K562 (cell line): ENCODE results near the gene HECA. TPM values are rescaled to one million over a fixed set of nuclear protein-coding genes. Genes with fewer than 3 reads are reported as not detected.

Experiments
- ATAC-seq: fragments of 200-7000 bp; cut with Tn5 transposase; 3 replicates; pipeline ENCODE4 v1.9.1; 2020; ENCODE audit warnings: moderate library complexity
- BruUV-seq: library from RNA; stranded (reverse); fragments of 400-500 nt; replicated peaks from 2 replicates; lab custom pipeline; 2021; lab: Mats Ljungman, UMichigan
- CTCF ChIA-PET: fragments of 300-600 bp; formaldehyde crosslinking; extraction: SDS; loops from one replicate; lab custom pipeline; 2021; ENCODE audit warnings: low intra/inter-chr PET ratio; lab: Yijun Ruan, JAX
- POLR2A ChIA-PET: fragments of 300-600, 350-650 bp; sonication (Branson Sonifier 250); formaldehyde crosslinking; extraction: SDS; loops from one replicate; lab custom pipeline; 2021; ENCODE audit warnings: antibody characterized with exemption, inconsistent platforms; lab: Yijun Ruan, JAX
- DNase-seq, 4 experiments: peaks; one replicate each; pipeline versions ENCODE4 v3.0.0 to v3.0.0-alpha.2; 2011 to 2018; ENCODE audit warnings: low spot score in 3 of 4, mixed read lengths in 3 of 4; ENCODE audit errors: extremely low read depth in 1 of 4
- FAIRE-seq: peaks from 2 replicates; lab custom pipeline; 2011; peaks lifted over from hg19 to GRCh38; lab: Jason Lieb, UNC
- H2AFZ ChIP-seq: 2 replicates; pipeline ENCODE4 v1.6.0; 2011; ENCODE audit warnings: low read depth, low read length, control low read depth, inconsistent platforms
- H3K27ac ChIP-seq: fragments of 200-600 bp; 3 replicates; pipeline ENCODE4 v1.8.0; 2011; ENCODE audit warnings: low read depth, mild to moderate bottlenecking, control low read depth, inconsistent platforms, low read length, moderate library complexity, mixed read lengths; ENCODE audit errors: extremely low read depth
- H3K27me3 ChIP-seq, 2 experiments: fragments of 300-600 bp in 1 of 2; 2 replicates in 1 of 2; 3 replicates in 1 of 2; pipeline versions ENCODE4 v1.6.0 to v1.8.0; 2011; ENCODE audit warnings: inconsistent platforms in 2 of 2, low read length in 2 of 2, mild to moderate bottlenecking in 1 of 2, mixed read lengths in 1 of 2, moderate library complexity in 1 of 2; ENCODE audit not compliant: control insufficient read depth in 2 of 2, insufficient read depth in 2 of 2
- H3K36me3 ChIP-seq: fragments of 300-600 bp; 3 replicates; pipeline ENCODE4 v1.8.0; 2011; ENCODE audit warnings: mild to moderate bottlenecking, low read length, inconsistent platforms; ENCODE audit not compliant: control insufficient read depth, insufficient read depth
- H3K4me1 ChIP-seq, 2 experiments: fragments of 200-600 bp in 1 of 2; replicated peaks in 1 of 2; 2 replicates in 1 of 2; 3 replicates in 1 of 2; pipeline versions ENCODE4 v1.5.1 to v1.8.0; 2011; ENCODE audit warnings: inconsistent platforms in 2 of 2, low read length in 2 of 2, mild to moderate bottlenecking in 1 of 2, mixed read lengths in 1 of 2, moderate library complexity in 1 of 2; ENCODE audit not compliant: control insufficient read depth in 2 of 2, insufficient read depth in 2 of 2
- H3K4me2 ChIP-seq: 2 replicates; pipeline ENCODE4 v1.6.1; 2011; ENCODE audit warnings: low read length, control low read depth, inconsistent platforms, mixed read lengths; ENCODE audit not compliant: insufficient read depth
- H3K4me3 ChIP-seq: fragments of 200-600 bp; sonication (generic), shearing (Covaris generic); 2 replicates; pipeline ENCODE4 v1.5.1; 2016; ENCODE audit warnings: control low read depth, inconsistent platforms
- H3K79me2 ChIP-seq: fragments of 200-600 bp; 3 replicates; pipeline ENCODE4 v1.8.0; 2011; ENCODE audit warnings: low read length, inconsistent platforms; ENCODE audit not compliant: control insufficient read depth, insufficient read depth
- H3K9ac ChIP-seq, 2 experiments: 2 replicates each; pipeline versions ENCODE4 v1.6.0 to v1.6.1; 2011; ENCODE audit warnings: low read depth in 2 of 2, low read length in 2 of 2, control low read depth in 1 of 2, inconsistent platforms in 1 of 2, mild to moderate bottlenecking in 1 of 2, mixed read lengths in 1 of 2; ENCODE audit not compliant: insufficient read depth in 1 of 2
- H3K9me1 ChIP-seq: one replicate; pipeline ENCODE4 v1.6.0; 2011; ENCODE audit warnings: inconsistent platforms, mild to moderate bottlenecking, low read length, moderate library complexity; ENCODE audit not compliant: control insufficient read depth, insufficient read depth
- H3K9me3 ChIP-seq: replicated peaks from 2 replicates; pipeline ENCODE4 v1.5.1; 2011; ENCODE audit warnings: low read depth, low read length, inconsistent platforms; ENCODE audit not compliant: control insufficient read depth, insufficient read depth
- H4K20me1 ChIP-seq: replicated peaks from 2 replicates; pipeline ENCODE4 v1.6.1; 2011; ENCODE audit warnings: low read length, inconsistent platforms, mixed read lengths; ENCODE audit not compliant: control insufficient read depth, insufficient read depth
- FOXP1 ChIP-seq: sonication (generic); formaldehyde crosslinking; IDR thresholded peaks from 2 replicates; pipeline ENCODE4 v1.8.0; 2022; ENCODE audit warnings: mild to moderate bottlenecking, missing genetic modification reagents
- KDM5B ChIP-seq: fragments of 200-600 bp; sonication (generic); IDR thresholded peaks from 2 replicates; pipeline ENCODE4 v1.6.1; 2012; ENCODE audit warnings: low read depth, mild to moderate bottlenecking, moderate library complexity, low read length, control low read depth, inconsistent platforms; ENCODE audit not compliant: insufficient replicate concordance
- MTA3 ChIP-seq: fragments of 450-650 bp; formaldehyde crosslinking; IDR thresholded peaks from 2 replicates; pipeline ENCODE4 v1.6.1; 2017; ENCODE audit warnings: mild to moderate bottlenecking, borderline replicate concordance
- RAD51 ChIP-seq: fragments of 450-650 bp; IDR thresholded peaks from 2 replicates; pipeline ENCODE4 v1.7.1; 2016; ENCODE audit warnings: low read depth, mild to moderate bottlenecking, borderline replicate concordance
- TFE3 ChIP-seq: fragments of 450-650 bp; formaldehyde crosslinking; IDR thresholded peaks from 2 replicates; pipeline ENCODE4 v1.4.0; 2020; ENCODE audit warnings: mild to moderate bottlenecking, mixed read lengths
- USF2 ChIP-seq: sonication (generic); formaldehyde crosslinking; IDR thresholded peaks from 2 replicates; pipeline ENCODE4 v1.5.0; 2020; ENCODE audit warnings: missing genetic modification reagents
- XRCC5 ChIP-seq: fragments of 200-400 bp; formaldehyde crosslinking; IDR thresholded peaks from 2 replicates; pipeline ENCODE4 v1.6.1; 2017; ENCODE audit warnings: low read depth, mild to moderate bottlenecking, low read length
- ZNF124 ChIP-seq: sonication (generic); formaldehyde crosslinking; IDR thresholded peaks from 2 replicates; pipeline ENCODE4 v1.8.1; 2022; ENCODE audit warnings: missing genetic modification reagents
- WGBS: fragments of 100-300 bp; shearing (Covaris generic); methylation state at CpG from one replicate; pipeline ENCODE4 v1.1.6; 2016; ENCODE audit warnings: low coverage, mixed read lengths; ENCODE audit not compliant: insufficient coverage; ENCODE audit errors: missing lambda C conversion rate; 5-methylcytosine and 5-hydroxymethylcytosine counted together
- in situ Hi-C: fragments of 300-500 bp; cut with MboI; formaldehyde crosslinking; loops from 4 replicates; pipeline ENCODE4 v1.15.0; 2018; ENCODE audit warnings: inconsistent platforms, mixed read lengths
- intact Hi-C: fragments of 100-400 bp; cut with micrococcal nuclease; formaldehyde crosslinking; loops from 2 replicates; pipeline ENCODE4 v1.14.2; 2022
- polyA plus RNA-seq, 8 experiments: library from polyadenylated mRNA; depleted of rRNA in 4 of 8; stranded (reverse) in 5 of 8; unstranded in 3 of 8; fragments of >200 nt; fragmentation: Nextera tagmentation in 2 of 8; fragmentation: Illumina TruSeq in 1 of 8; extraction: Ambion mirVana in 2 of 8; extraction: Trizol in 1 of 8; gene quantifications; 2 replicates each; pipeline versions ENCODE4 v1.2.1 to v1.2.3, GENCODE V29; 2011 to 2014; ENCODE audit warnings: inconsistent platforms in 1 of 8, missing spikeins in 1 of 8
- total RNA-seq, 7 experiments: library from RNA; depleted of rRNA in 6 of 7; stranded (reverse); fragments of >200 nt in 6 of 7; fragmentation: Illumina TruSeq in 2 of 7; extraction: Trizol in 2 of 7; gene quantifications; 2 replicates each; pipeline versions ENCODE4 v1.2.1 to v1.2.3, GENCODE V29; 2011 to 2021; ENCODE audit warnings: low replicate concordance in 1 of 7

HECA gene
- total and polyA plus RNA-seq, 9 of the 15 experiments (the other 6 are each of a cell fraction or from before 2014, with no cell fraction given): 0.31 to 2.3 (median 1.1) TPM

DNA sequence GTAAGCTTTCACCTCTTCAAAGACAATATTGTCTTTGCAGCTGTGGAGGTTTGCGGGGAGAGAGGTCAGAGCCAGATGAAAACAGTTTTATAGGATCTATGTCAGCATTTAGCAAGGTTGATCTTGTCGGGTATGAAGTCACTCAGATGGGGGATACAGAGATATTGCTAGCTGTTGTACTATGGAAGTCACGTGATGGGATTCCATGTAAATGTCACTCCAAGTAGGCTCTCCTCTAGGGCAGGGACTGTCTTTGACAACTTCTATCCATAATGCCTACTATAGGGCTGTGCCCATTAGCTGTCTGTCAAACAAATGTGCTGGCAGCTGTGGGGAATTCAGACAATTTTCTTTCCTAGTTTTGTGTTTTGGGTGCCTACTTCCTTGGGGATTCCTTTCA lies 54.8 kb downstream of the HECA start (continued):
- peak; percentile 43; the same call in 1 of the 2 replicates for TF ChIP-seq RAD51
- TF ChIP-seq KDM5B: no peak
- TF ChIP-seq TFE3: peak; percentile 93
- TF ChIP-seq FOXP1 (CRISPR knock-in tag): no peak
- TF ChIP-seq XRCC5: no peak
- TF ChIP-seq MTA3: no peak
- TF ChIP-seq USF2 (CRISPR knock-in tag): peak; percentile 54

GRCh38 chr6:139194740-139195139 lies 59.9 kb downstream of the HECA start:
- intact Hi-C loops: no loop called here
- Histone ChIP-seq H3K4me2 (no peak overlapping the region), H3K36me3 (no peaks in the 10 kb centered on the region)
- no peak for FAIRE-seq
- no peak for TF ChIP-seq ZNF124 (CRISPR knock-in tag)
- TF ChIP-seq, all 486 proteins: peak for 0
- ATAC-seq: no peak
- POLR2A ChIA-PET: no interaction called here
- Histone ChIP-seq H3K27ac (no peak overlapping the region), H3K9ac (no peak overlapping the region), H3K4me3 (no peak overlapping the region), H4K20me1 (no peaks in the 10 kb centered on the region), H3K79me2 (no peaks in the 10 kb centered on the region), H2AFZ (no peak overlapping the region), H3K9me3 (no peaks in the 10 kb centered on the region), H3K4me1 (no peaks in the 10 kb centered on the region), H3K9me1 (no peaks in the 10 kb centered on the region), H3K27me3 (0 out of 5 replicates have a peak, but pooled peaks cover 0 to 2% of the 10 kb centered on the region in 2 experiments)
- in situ Hi-C loops: no loop called here
- CTCF ChIA-PET: no interaction called here
- BruUV-seq: no TSS peak
- 0% methylated on average over 3 of the region's 3 CpGs for WGBS
- DNase-seq: no peak
